HG03571 (cell line): ENCODE data around the gene EEFSEC.

Source experiments
- ATAC-seq: cut with Tn5 transposase; IDR thresholded peaks from one replicate; pipeline ENCODE4 v1.9.1; 2021; ENCODE audit not compliant: unreplicated experiment

EEFSEC gene

DNA sequence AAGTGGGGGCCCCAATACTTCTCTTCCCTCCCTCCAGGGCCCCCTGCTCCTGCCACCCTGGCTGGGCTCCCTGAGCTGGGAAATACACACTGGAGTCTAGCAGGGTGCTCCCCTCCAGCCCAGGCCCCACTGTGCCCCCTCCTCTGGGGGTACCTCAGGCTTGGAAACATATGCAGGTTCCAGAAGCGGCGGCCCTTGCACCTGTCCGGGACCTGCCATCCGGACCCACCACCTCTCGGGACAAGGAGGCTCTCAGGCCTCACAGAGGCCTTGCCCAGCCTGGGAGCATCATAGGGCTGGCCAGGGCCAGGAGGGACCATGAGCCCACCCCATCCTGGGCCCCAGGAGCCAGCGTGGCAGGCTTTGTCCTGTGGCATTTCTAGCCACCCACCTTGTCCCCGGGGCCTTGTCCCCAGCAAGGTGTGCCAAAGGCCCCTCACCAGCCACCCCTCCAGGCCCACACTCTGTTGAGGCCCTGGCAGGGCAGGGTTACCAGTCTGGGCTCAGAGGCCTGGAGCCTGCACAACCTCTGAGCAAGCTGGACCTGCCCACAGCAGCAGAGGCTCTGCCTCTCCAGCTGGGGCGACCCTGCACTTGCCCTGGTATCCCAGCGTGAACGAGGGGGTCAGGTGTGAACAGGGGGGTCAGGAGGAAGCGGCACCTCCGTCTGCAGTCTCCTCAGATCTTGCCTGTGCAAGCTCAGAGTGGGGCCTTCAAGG is 267.6 kb downstream of the EEFSEC start:
- ATAC-seq = no peak

DNA sequence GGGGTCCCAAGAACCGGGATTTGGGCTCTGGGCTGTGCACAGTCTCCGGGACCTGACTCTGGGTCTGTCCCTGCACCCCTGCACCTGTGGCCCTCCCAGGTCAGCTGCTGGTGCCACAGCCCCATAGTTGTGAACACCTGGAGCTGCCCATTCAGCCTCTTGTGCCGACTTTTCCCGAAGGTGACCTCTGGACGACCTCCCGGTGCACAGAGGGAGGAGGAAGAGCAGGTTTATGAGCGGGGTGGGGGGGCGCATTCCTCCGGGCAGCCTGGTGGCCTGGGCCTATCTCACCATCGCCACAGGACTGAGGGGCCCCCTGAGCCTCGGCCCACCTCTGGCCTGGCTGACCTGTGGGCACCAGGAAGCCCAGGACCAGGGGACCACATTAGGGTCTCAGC is 268.2 kb downstream of the EEFSEC start:
- no peak for ATAC-seq

DNA sequence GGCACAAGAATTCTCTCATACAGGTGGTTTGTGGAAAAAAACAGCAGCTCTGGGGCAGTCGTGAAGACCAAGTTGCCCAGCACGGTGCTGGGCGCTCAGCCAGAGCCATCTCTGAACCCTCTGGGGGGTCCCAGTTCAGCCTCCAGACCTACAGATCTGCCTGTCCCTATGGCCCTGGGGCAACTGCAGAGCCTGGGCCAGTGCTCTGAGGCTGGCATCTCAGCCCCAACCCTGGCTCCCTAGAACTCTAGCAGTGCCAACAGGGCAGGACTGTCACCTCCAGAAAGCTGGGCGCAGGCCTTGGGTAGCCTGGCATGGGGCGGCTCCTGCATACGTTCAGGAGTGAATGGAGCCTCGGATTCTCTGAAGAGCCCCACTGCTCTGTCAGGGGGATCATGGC is 268.7 kb downstream of the EEFSEC start:
- ATAC-seq = no peak

DNA sequence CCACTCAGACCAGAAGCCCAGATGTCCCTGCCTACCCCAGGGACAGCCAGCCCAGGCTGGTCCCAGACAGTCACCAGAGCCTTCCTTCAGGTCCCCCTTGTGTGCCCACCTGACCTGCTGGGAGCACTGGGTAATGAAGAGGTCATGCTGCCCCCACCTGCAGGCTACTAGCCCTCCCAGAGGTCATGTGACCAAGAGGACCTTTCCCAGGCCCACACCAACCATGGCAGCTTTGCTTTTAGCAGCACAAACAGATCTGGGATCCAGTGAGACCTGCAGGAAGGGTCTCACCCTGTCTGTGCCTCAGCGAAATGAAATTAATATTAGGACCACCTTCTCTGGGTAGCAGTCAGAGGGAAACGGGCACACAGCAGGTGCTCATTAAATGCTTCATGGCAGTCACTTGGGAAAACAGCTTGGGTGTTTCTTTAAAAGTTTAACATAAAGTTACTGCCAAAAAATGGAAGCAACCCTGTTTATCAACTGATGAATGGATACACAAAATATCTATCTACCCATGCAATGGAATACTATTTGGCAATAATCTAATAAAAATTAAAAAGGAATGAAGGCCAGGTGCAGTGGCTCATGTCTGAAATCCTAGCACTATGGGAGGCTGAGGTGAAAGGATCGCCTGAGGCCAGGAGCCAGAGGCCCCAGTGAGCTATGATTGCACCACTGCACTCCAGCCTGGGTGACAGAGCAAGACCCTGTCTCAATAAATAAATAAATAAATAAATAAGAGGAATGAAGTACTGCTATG is 269.7 kb downstream of the EEFSEC start:
- no peak for ATAC-seq

DNA sequence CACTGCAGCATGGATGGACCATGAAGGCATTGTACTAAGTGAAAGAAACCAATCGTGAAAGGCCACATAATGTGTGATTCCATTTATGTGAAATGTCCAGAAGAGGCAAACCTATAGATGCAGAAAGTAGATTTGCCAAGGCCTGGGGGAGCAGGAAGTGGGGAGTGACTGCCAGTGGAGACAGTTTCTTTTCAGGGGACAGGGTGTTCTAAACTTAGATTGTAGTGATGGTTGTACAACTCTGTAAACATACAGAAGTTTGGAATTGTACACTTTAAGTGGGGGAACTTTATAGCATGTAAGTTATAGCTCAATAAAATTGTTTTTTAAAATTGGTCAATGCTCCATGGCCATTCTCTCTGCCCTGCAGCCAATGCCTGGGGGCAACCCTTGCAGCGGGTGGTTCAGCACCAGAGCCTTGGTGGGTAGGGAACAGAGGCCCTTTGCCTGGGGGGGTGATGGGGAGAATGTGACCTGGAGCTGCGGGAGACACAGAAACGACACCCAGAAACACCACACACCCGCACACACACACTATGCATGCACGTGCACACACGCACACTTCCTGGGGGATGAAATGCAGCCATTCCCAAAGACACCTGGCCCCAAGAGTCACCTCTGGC is 270.4 kb downstream of the EEFSEC start:
- ATAC-seq = no peak

DNA sequence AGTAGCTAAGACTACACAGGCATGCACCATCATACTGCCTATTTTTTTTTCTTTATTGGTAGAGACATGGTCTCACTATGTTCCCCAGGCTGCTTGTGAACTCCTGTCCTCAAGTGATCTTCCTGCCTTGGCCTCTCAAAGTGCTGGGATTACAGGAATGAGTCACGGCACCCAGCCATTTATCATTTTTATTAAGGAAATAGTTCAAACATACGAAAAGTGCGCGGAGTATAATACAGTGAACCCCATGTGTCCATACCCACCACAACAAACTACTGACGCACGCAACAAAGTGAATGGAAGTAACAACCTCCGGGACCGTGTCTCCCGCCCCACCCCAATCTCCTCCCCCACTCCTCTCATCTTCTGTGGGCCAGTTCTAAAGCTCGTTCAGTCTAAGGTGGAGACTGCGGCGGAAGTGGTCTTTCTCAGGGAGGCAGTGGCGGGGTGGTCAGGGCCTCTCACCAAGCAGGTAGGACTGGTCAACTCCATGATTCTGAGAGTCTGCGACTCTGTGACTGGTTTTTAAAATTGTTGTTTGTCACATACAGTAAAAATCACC is 271.3 kb downstream of the EEFSEC start:
- no peak for ATAC-seq

DNA sequence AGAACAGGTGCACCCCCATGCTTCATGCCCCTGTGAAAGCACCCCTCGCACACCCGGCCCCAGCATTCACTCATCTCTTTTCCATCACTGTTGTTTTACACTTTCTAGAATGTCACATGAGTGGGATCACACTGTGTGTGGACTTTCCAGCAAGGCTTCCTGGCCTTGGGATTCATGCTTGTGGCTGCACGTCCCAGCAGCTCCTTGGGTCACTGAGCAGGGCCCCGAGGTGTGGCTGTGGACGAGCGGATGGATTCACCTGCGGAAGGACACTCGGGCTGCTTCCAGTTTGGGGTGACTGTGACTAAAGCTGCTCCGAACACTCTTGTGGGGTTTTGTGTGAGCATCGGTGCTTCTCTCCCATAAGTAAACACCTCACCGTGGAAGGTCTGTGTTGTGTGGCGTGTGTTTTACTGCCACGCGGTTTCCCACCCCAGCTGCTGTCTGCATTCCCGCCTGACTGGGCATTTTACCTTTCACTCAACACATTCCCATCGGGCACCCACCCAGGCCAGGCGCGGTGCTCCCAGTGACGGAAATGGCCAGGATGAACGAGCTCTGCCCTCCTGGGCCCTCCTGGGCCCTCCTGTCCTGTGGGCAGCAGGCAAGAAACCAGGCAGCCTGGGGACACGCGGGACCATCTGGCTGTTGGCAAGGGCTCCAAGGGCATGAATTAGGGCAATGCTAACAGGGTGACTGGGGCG is 272.0 kb downstream of the EEFSEC start:
- no peak for ATAC-seq

DNA sequence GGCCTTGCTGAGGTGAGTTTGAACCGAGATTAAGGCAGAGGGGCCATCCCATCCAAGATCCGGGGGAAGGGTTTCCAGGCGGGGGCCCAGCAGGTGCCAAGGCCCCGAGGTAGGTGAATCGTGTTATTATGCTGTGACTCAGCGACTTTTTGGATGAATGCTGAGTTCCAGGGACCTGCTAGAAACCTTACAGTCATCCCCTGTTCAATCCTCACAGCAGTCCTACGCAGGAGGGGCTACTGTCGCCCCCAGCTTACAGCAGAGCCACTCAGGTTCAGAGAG is 272.5 kb downstream of the EEFSEC start:
- no peak for ATAC-seq

DNA sequence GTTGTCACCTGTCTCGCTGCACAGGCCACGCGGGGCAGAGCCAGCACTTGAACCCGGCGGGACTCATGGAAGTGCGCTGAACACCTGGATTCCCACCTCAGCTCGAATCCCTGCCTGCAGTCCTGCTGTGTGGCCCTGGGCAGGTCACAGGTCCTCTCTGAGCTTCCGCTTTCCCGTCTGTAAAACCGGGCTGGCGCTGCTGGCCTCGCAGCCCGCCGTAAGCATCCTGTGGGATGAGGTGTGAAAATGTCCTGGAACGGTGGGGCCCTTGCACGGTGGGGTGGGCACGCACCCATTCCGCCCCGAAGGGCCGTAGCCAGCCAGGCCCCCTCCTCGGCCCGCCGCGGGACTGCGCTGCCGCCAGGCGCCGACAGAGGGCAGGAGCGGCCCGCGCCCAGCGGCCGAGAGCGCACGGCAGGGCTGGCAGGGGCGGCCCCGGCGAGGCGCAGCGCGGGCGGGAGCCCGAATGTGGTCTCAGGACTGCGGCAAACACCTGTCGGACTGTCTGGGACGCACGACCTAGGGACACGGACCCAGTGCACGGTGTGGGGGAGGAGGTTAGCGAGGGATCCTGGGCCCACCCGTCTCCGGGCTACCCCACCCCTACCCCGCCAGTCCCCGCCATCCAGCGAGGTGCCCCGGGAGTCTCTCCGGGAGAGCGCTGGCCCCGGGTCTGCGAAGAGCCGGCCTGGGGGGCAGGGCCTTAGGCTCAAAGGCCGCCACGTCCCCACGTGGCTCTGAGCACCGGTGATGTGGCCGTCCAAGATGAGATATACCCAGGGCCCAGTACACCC is 273.0 kb downstream of the EEFSEC start:
- no peak for ATAC-seq

DNA sequence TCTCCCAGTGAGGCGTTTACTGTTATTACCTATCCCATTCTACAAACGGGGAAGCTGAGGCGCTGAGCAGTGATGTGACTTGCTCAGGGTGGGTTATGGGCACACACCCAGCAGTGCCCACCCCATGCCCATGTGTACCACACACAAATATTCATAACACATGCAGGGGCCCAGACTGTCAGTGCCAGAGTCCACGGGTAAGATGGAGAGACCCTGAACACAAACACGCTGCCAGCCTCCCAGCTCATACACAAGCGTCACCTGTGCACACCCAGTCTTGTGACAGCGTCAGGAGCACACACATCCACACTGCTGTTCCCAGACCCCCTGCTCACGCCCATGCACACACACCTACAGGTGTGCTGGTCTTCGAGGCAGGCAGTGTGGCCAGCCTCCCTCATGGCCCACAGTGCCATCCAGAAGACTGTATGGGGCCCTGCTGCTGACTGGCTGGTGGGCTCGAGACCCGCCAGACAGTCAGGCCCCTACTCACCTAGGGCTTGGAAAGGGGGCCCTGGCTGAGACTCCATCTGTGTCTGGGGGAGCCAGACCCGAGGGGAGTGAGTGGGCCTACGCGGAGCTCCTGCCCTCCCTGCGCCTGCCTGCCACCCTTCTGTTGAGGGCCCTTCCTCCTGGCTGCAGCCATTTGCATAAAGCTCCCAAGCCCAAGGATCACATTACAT is 274.0 kb downstream of the EEFSEC start:
- no peak for ATAC-seq

DNA sequence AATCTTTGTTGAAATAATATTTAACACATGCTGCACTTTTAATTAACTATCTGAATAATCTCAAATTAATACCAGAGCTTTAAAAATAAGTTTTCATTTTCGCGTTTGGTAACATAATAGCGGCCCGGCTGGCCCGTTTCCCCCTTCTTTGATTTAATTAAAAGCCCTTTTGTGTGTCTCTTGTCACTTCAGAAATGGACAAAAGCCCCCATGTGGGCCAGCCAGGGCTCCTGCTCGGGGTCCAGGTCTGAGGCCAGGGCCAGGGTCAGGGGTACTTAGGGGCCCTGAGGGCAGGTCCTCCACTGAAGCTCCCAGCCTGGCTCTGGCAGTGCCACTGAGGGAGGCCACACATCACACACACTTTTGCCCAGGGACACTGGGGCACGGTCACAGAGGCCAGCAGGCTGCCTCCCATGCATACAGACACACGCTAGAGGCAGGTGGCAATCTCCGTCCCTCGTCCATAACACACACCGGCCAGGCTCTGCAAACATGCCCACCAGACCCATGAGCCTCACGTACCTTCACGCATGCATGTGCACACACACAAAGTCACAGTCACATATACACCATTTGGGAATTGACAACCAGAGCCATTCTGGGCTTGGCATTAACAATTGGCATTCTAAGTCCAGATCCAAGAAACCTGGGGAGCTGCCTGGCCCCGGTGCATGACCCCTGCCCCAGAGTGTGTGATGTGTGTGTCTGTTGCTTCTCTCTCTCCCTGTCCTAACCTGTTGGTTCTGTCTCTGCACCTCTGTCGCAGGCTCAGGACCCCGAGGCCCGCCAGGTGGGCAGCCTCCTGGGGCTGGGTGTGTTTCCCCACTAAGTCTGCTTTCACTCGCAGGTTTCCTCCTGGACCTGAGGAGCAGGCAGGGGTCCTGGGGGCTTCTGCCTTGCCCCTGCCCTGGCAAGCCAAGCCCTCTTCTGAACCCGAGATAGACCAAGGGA is 274.9 kb downstream of the EEFSEC start:
- no peak for ATAC-seq

DNA sequence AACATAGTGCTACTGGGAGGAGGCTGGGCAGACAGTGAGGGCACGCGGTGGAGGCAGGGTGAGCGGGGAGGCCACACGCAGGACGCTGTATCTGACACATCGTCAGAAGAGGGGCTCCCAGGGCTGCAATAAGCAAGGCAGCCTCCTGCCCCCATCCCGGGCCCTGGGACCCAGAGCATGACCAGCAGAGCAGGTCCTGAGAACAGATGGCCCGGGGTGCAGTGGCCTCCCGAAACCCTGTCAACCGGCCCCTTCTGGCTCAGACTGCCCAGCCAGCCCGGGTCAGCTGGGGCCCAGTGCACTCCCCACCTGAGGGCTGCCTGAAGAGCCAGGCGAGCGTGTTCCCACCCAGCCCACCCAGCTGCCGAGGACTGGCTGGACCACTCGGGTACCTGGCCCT is 276.0 kb downstream of the EEFSEC start:
- no peak for ATAC-seq

DNA sequence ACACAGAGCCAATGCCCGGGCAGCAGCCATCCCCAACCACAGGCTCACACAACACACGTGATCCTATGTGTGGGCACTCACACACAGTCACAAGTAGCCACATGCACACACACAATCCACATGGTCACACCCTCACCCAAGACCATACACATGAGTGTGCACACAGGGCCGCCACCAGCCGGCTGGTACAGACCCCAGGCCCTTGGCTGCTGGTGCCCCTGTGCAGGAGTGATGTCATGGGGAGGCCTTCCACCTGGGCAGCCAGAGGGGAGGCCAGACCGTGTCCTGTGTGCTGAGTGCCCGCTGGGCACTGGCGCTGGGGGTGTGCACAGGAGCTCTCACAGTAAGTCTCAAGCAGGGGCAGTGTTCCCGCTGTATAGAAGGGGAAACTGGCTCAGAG is 276.5 kb downstream of the EEFSEC start:
- ATAC-seq = no peak

DNA sequence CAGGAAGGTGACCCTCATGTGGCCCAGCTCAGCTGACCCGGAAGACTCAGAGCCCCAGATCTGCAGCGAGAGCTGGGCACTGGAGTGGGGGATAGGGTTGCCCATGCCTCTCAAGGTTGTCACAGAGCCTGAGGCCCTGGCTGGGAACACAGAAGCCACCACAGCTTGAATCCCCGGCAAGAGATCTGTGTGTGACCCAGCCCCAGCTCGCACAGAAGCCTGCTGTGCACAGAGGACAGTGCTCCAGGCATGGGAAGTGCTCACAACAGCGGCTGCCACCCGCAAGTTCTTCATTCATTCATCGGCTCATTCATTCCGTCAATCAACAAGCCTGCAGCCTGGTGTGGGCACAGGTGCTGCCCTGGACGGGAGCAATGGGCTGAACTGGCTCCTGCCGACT is 277.0 kb downstream of the EEFSEC start:
- ATAC-seq = no peak

DNA sequence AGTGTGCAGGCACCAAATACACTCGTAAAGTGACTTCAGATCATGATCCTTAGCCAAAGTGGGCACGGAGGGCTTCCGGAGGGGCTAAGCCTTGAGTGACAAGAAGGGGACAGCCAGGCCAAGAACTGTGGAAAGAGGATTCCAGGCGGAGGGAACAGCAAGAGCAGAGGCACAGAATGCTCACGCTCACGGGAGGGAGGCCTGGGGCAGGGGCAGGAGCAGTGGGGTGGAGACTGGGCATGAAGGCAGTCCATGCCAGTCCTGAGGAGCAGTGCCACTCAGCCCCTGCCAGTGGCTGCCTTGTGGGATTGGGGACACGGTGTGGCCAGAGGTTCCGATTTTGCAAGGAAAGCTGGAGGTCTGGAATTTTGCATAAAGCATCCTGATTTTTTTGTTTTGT is 277.4 kb downstream of the EEFSEC start:
- ATAC-seq = no peak

DNA sequence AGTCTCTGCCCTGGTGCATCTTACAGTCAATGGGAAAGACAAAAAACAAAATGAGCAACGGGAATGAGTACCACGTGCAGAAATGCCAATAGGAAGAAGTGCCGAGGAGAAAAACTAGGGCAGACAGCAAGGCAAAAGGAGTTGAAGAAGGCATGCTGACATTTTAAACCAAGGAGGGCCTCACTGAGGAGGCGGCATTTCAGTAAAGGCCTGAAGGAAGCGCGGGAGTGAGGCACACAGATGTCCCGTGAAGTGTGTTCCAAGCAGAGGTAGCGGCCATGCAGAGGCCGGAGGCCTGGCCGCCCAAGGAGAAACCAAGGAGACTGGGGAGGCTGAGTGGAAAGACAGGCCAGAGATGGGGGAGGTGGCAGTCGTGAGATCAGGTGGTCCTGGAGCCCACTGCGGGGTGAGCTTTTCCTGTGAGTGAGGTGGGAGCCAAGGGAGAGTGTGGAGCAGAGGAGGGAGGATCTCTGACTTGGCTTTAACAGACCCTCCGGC is 278.6 kb downstream of the EEFSEC start:
- no peak for ATAC-seq

DNA sequence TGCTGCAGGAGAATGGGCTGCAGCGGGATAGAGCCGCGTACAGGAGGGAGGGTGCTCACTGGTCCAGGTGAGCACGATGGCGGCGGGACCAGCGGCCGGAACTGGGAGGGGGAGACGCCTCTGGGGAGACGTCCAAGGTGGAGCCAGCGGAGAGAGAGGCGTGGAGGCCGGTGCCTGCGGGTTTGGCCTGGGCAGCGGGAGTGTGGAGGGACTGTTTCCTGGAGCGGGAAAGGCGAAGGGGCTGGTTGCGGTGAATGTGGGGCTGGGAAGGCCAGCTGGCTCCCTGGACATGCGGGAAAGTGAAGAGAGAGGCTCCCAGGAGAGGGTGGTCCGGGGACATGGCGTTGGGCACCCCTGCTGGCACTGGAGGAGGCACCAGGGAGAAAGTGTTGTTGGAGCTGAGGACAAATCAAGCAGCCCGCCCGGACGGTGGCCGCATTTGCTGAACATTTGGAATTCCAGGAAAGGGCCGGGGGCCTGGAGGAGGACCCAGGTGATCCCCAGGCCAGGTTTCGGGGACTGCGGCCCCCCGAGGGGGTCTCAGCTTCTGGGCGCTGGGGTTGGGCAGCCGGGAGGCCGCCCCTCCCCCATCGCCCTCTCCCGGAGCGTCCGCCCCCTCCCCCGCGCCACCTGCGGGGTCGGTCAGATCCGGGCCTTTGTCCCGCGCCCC is 279.2 kb downstream of the EEFSEC start:
- no peak for ATAC-seq
